AG04450 (cell line): Measurements from ENCODE around the gene ADGRG6. TPM values are rescaled to one million over a fixed set of nuclear protein-coding genes. Genes with fewer than 3 reads are reported as not detected.

Source experiments
- polyA plus RNA-seq: library from polyadenylated mRNA; depleted of rRNA; stranded (reverse); fragments of >200 nt; gene quantifications from 2 replicates; pipeline ENCODE4 v1.2.3, GENCODE V29; 2011; rRNA removed

Gene ADGRG6
- polyA plus RNA-seq, 1 experiment, result 16.2 TPM

Other genes starting within 250 kb of the ADGRG6 start
- not detected in 2 replicates for gene GJE1, start 169.1 kb upstream of the ADGRG6 start, polyA plus RNA-seq
- 0.15 TPM in 1 of 2 replicates, not detected in the other for gene NMBR, start 154.9 kb upstream of the ADGRG6 start, polyA plus RNA-seq
- gene VTA1, start 154.7 kb upstream of the ADGRG6 start, polyA plus RNA-seq, result 81.4 and 103 TPM in 2 replicates